ENCODE results near the gene MEFV. TPM values are rescaled to one million over a fixed set of nuclear protein-coding genes. Genes with fewer than 3 reads are reported as not detected.
"Not testable (repeated sequence)": the region's sequence is repeated elsewhere in the genome, so short reads cannot be mapped to it uniquely, and the experiment has no call there.

Gene MEFV
- total RNA-seq, 1 experiment from 2014 or later: not detected

- H3K27ac Mint-ChIP-seq (ENCODE audit: unreplicated experiment): no peak overlapping the region
- TF ChIP-seq CTCF (IDR thresholded peaks at IDR 0.05; ENCODE audit: unreplicated experiment): no peak
Measured at GRCh38 chr16:3212567-3212966, 43.9 kb downstream of the MEFV start.

GRCh38 chr16:3212006-3212405 lies 44.4 kb downstream of the MEFV start:
- no peak overlapping the region for H3K4me3 Mint-ChIP-seq (ENCODE audit: low read depth, unreplicated experiment)
- CTCF ChIA-PET: no interaction called here
- intact Hi-C loops (cut with micrococcal nuclease; ENCODE audit: unreplicated experiment): no loop called here
- H3K36me3 Mint-ChIP-seq (ENCODE audit: insufficient read depth, unreplicated experiment): no peaks in the 10 kb centered on the region
- no peak for TF ChIP-seq CTCF (IDR thresholded peaks at IDR 0.05; ENCODE audit: unreplicated experiment)
- peaks cover 9% of the 10 kb centered on the region for H3K9me3 Mint-ChIP-seq (ENCODE audit: low read depth, unreplicated experiment)
- H3K27me3 Mint-ChIP-seq (ENCODE audit: unreplicated experiment): peaks cover 79% of the 10 kb centered on the region
- H3K27ac Mint-ChIP-seq (ENCODE audit: unreplicated experiment): no peak overlapping the region
- DNase-seq: no peak
- no TSS peak for BruUV-seq (replicated peaks)
- no peaks in the 10 kb centered on the region for H3K4me1 Mint-ChIP-seq (ENCODE audit: low read depth, unreplicated experiment)

More at GRCh38 chr16:3212567-3212966, 43.9 kb downstream of the MEFV start:
- Mint-ChIP-seq H3K36me3 (ENCODE audit: insufficient read depth, unreplicated experiment) (no peaks in the 10 kb centered on the region), H3K27me3 (ENCODE audit: unreplicated experiment) (peaks cover 79% of the 10 kb centered on the region), H3K4me3 (ENCODE audit: low read depth, unreplicated experiment) (no peak overlapping the region), H3K9me3 (ENCODE audit: low read depth, unreplicated experiment) (peaks cover 6% of the 10 kb centered on the region), H3K4me1 (ENCODE audit: low read depth, unreplicated experiment) (no peaks in the 10 kb centered on the region)
- CTCF ChIA-PET: no interaction called here
- intact Hi-C loops (cut with micrococcal nuclease; ENCODE audit: unreplicated experiment): no loop called here
- no TSS peak for BruUV-seq (replicated peaks)
- DNase-seq: no peak

- no TSS peak for BruUV-seq (replicated peaks)
- peaks cover 4% of the 10 kb centered on the region for H3K9me3 Mint-ChIP-seq (ENCODE audit: low read depth, unreplicated experiment)
Measured at GRCh38 chr16:3207086-3207953, 49.1 kb downstream of the MEFV start.

GRCh38 chr16:3205939-3206338 lies 50.5 kb downstream of the MEFV start:
- H3K27ac Mint-ChIP-seq (ENCODE audit: unreplicated experiment); BruUV-seq (replicated peaks); H3K36me3 Mint-ChIP-seq (ENCODE audit: insufficient read depth, unreplicated experiment); CTCF ChIA-PET; H3K9me3 Mint-ChIP-seq (ENCODE audit: low read depth, unreplicated experiment); H3K4me1 Mint-ChIP-seq (ENCODE audit: low read depth, unreplicated experiment); DNase-seq; H3K4me3 Mint-ChIP-seq (ENCODE audit: low read depth, unreplicated experiment); intact Hi-C loops (cut with micrococcal nuclease; ENCODE audit: unreplicated experiment): not testable (repeated sequence)
- H3K27me3 Mint-ChIP-seq (ENCODE audit: unreplicated experiment): peaks cover 77% of the 10 kb centered on the region

More at GRCh38 chr16:3207086-3207953, 49.1 kb downstream of the MEFV start:
- no peak for DNase-seq
- Mint-ChIP-seq H3K27ac (ENCODE audit: unreplicated experiment) (no peak overlapping the region), H3K36me3 (ENCODE audit: insufficient read depth, unreplicated experiment) (no peaks in the 10 kb centered on the region), H3K4me3 (ENCODE audit: low read depth, unreplicated experiment) (no peak overlapping the region), H3K4me1 (ENCODE audit: low read depth, unreplicated experiment) (no peaks in the 10 kb centered on the region), H3K27me3 (ENCODE audit: unreplicated experiment) (peaks cover 77% of the 10 kb centered on the region)
- CTCF ChIA-PET: interaction anchor here (0.6 to 1.3 kb wide), 2 partner anchors 8 to 10 kb away, joined by 3 to 4 read pairs; no protein-coding TSS in a partner anchor
- intact Hi-C loops (cut with micrococcal nuclease; ENCODE audit: unreplicated experiment): no loop called here
- no peak for TF ChIP-seq CTCF (IDR thresholded peaks at IDR 0.05; ENCODE audit: unreplicated experiment)

Measured in Calu3 (cell line).